Endothelial cell of umbilical vein (primary cell): ENCODE measurements around the gene HEXIM1. TPM values are rescaled to one million over a fixed set of nuclear protein-coding genes. Genes with fewer than 3 reads are reported as not detected.

ENCODE experiments used
- BruUV-seq: library from RNA; stranded (reverse); fragments of 400-500 nt; replicated peaks from 2 replicates; lab custom pipeline; 2021; lab: Mats Ljungman, UMichigan
- CTCF ChIA-PET: fragments of 300-600, 350-600 bp; sonication (Branson Sonifier 250); formaldehyde crosslinking; loops from one replicate; lab custom pipeline; 2021; ENCODE audit warnings: antibody characterized with exemption, inconsistent platforms; lab: Charles Lee
- POLR2A ChIA-PET: fragments of 300-600, 350-600 bp; sonication (Branson Sonifier 250); formaldehyde crosslinking; loops from one replicate; lab custom pipeline; 2021; ENCODE audit warnings: antibody characterized with exemption, inconsistent platforms; lab: Charles Lee
- DNase-seq: peaks from one replicate; pipeline ENCODE4 v3.0.0-alpha.2; 2011; ENCODE audit warnings: low read depth, low spot score
- FAIRE-seq: peaks from 2 replicates; lab custom pipeline; 2011; peaks lifted over from hg19 to GRCh38; lab: Jason Lieb, UNC
- H2AFZ ChIP-seq: 2 replicates; pipeline ENCODE4 v1.6.0; 2012; ENCODE audit warnings: low read depth, low read length, control low read depth, inconsistent platforms
- H3K27ac ChIP-seq: 2 replicates; pipeline ENCODE4 v1.5.1; 2011; ENCODE audit warnings: low read depth, mild to moderate bottlenecking, control low read depth, low read length, moderate library complexity; ENCODE audit not compliant: insufficient read depth
- H3K27me3 ChIP-seq, 2 experiments: 2 replicates each; pipeline versions ENCODE4 v1.6.0 to v1.6.1; 2011; ENCODE audit warnings: low read length in 2 of 2, mixed read lengths in 1 of 2; ENCODE audit not compliant: control insufficient read depth in 2 of 2, insufficient read depth in 2 of 2
- H3K36me3 ChIP-seq, 2 experiments: 2 replicates in 1 of 2; 3 replicates in 1 of 2; pipeline ENCODE4 v1.5.1; 2011; ENCODE audit warnings: low read length in 2 of 2, mild to moderate bottlenecking in 1 of 2, moderate library complexity in 1 of 2; ENCODE audit not compliant: control insufficient read depth in 2 of 2, insufficient read depth in 2 of 2; ENCODE audit errors: extremely low read depth in 1 of 2
- H3K4me1 ChIP-seq: 3 replicates; pipeline ENCODE4 v1.5.1; 2011; ENCODE audit warnings: mild to moderate bottlenecking, low read length; ENCODE audit not compliant: control insufficient read depth, insufficient read depth; ENCODE audit errors: extremely low read depth
- H3K4me2 ChIP-seq: 2 replicates; pipeline ENCODE4 v1.6.1; 2011; ENCODE audit warnings: low read length, control low read depth, mixed read lengths; ENCODE audit not compliant: insufficient read depth
- H3K4me3 ChIP-seq, 3 experiments: fragments of 200-600 bp in 1 of 3; sonication (generic), shearing (Covaris generic) in 1 of 3; replicated peaks in 1 of 3; 2 replicates each; pipeline ENCODE4 v1.5.1; 2011 to 2016; ENCODE audit warnings: control low read depth in 3 of 3, low read length in 3 of 3, mild to moderate bottlenecking in 2 of 3, inconsistent platforms in 1 of 3, low read depth in 1 of 3, moderate library complexity in 1 of 3; ENCODE audit not compliant: insufficient read depth in 1 of 3
- H3K79me2 ChIP-seq: 2 replicates; pipeline ENCODE4 v1.6.0; 2012; ENCODE audit warnings: low read length, inconsistent platforms; ENCODE audit not compliant: control insufficient read depth, insufficient read depth
- H3K9ac ChIP-seq: replicated peaks from 2 replicates; pipeline ENCODE3; 2011; ENCODE audit warnings: low read length, control low read depth; ENCODE audit not compliant: insufficient read depth; ENCODE audit errors: extremely low read depth
- H3K9me1 ChIP-seq: replicated peaks from 3 replicates; pipeline ENCODE4 v1.6.0; 2011; ENCODE audit warnings: mild to moderate bottlenecking, low read length; ENCODE audit not compliant: control insufficient read depth, insufficient read depth; ENCODE audit errors: extremely low read depth
- H3K9me3 ChIP-seq: replicated peaks from 2 replicates; pipeline ENCODE4 v1.5.1; 2012; ENCODE audit warnings: low read length, inconsistent platforms; ENCODE audit not compliant: control insufficient read depth, insufficient read depth
- H4K20me1 ChIP-seq: replicated peaks from 2 replicates; pipeline ENCODE3; 2011; ENCODE audit warnings: mild to moderate bottlenecking, low read length; ENCODE audit not compliant: control insufficient read depth, insufficient read depth; ENCODE audit errors: extremely low read depth
- FOS ChIP-seq: IDR thresholded peaks from 2 replicates; pipeline ENCODE4 v1.6.1; 2011; ENCODE audit warnings: mild to moderate bottlenecking, low read length, moderate library complexity, borderline replicate concordance; ENCODE audit not compliant: insufficient read depth
- GATA2 ChIP-seq: IDR thresholded peaks from 2 replicates; pipeline ENCODE4 v1.7.0; 2011; ENCODE audit warnings: low read depth, mild to moderate bottlenecking, moderate library complexity, mixed read lengths, low read length; ENCODE audit not compliant: insufficient read length, insufficient read depth
- JUN ChIP-seq: IDR thresholded peaks from 2 replicates; pipeline ENCODE4 v1.6.1; 2011; ENCODE audit warnings: borderline replicate concordance, low read depth; ENCODE audit not compliant: insufficient read length, insufficient read depth
- MYC ChIP-seq: IDR thresholded peaks from one replicate; pipeline ENCODE4 v1.6.1; 2011; ENCODE audit warnings: mild to moderate bottlenecking, low read depth, low read length
- POLR2A ChIP-seq: IDR thresholded peaks from 2 replicates; pipeline ENCODE4 v1.6.1; 2012; ENCODE audit warnings: low read depth, mild to moderate bottlenecking, control low read depth, low read length
- dilution Hi-C: fragments of 300-500 bp; cut with MboI; formaldehyde crosslinking; loops from one replicate; pipeline ENCODE4 v1.15.0; 2019; ENCODE audit warnings: low sequenced_read_pairs; ENCODE audit not compliant: extremely low pct_ligation_motif_present
- intact Hi-C: fragments of 100-400 bp; cut with micrococcal nuclease; formaldehyde crosslinking; loops from one replicate; pipeline ENCODE4 v1.10.0; 2022
- polyA plus RNA-seq, 4 experiments: library from polyadenylated mRNA; depleted of rRNA in 3 of 4; stranded (reverse) in 3 of 4; unstranded in 1 of 4; fragments of >200 nt; gene quantifications; 2 replicates each; pipeline versions ENCODE4 v1.2.1 to v1.2.3, GENCODE V29; 2011 to 2012; ENCODE audit warnings: missing spikeins in 1 of 4
- total RNA-seq: library from RNA; stranded (reverse); gene quantifications from 2 replicates; pipeline ENCODE4 v1.2.3, GENCODE V29; 2021
- TF ChIP-seq, protein P1 (sequence below): IDR thresholded peaks from 2 replicates; pipeline ENCODE4 v1.6.1; 2011; ENCODE audit not compliant: insufficient read depth, insufficient read length
- TF ChIP-seq, protein P2 (sequence below), 2 donors: IDR thresholded peaks; 1 replicate in 1 of 2; 2 replicates in 1 of 2; pipeline ENCODE4 v1.5.1; 2011; ENCODE audit warnings: low read length in 2 of 2, mild to moderate bottlenecking in 2 of 2, moderate library complexity in 2 of 2, control low read depth in 1 of 2, inconsistent platforms in 1 of 2, low read depth in 1 of 2; ENCODE audit not compliant: insufficient read depth in 1 of 2; ENCODE audit errors: extremely low read depth in 1 of 2

The HEXIM1 gene
- total and polyA plus RNA-seq, 2 donors (not counting 3 experiments of a cell fraction or from before 2014, with no cell fraction given): 7.0 to 20.0 TPM

DNA sequence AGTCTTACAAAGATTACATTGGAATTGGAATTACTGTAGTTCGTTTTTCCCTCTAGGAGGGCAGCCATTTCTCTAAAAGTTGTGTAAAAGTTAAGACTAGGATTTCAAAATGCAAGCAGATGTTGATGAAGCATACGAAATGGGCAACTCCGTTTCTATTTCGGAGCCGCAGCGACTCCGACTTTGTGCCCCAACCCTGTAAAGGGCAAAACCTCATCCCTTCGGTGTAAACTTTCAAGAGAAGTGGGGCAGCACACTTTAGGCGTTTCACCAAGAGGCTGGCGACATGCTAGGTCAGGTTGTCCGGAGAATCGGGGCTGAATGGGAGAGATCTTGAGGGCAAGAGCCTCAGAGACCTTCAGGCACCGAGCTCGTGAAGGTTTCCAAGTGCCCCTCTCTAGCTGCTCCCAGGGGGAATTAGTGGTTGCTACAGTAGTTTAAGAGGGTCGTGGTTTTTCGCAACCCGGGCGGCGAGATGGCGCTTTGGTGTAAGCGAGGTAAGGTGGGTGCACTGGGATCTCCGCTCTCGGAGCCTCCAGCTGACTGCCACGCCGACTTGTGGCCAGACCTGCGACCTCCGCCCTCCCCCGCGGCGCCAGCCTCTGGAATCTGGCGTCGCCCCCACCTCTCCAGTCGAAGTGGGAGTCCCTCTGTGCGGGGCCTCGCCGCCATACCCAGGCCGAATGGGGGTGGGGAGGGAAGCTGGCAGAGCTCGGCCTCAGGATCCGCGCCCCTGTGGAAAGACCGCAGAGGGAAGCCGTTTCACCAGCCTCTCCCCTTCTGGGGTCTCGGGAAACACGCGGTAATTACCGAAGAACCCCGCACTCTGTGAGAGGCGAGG is 12.4 kb downstream of the HEXIM1 start:
- no peaks in the 10 kb centered on the region for H3K27me3 ChIP-seq
- no peaks in the 10 kb centered on the region for H3K9me3 ChIP-seq
- BruUV-seq: TSS peak; percentile 79
- FAIRE-seq: no peak
- no peak overlapping the region for H2AFZ ChIP-seq
- no peaks in the 10 kb centered on the region for H3K9me1 ChIP-seq
- ChIA-PET POLR2A (interaction anchor here (0.6 to 3.1 kb wide), 6 partner anchors 11 to 211 kb away, joined by 3 to 189 read pairs (median 4); partner anchors contain the start of genes ACBD4, HEXIM1 and MAP3K14), CTCF (interaction anchor here (0.5 to 6.0 kb wide), 7 partner anchors 11 to 91 kb away, joined by 3 to 153 read pairs (median 6); partner anchors contain the start of genes ACBD4 and HEXIM1)
- peak overlapping the region; percentile 91 for H3K27ac ChIP-seq
- peak overlapping the region; percentile 98 for H3K9ac ChIP-seq
- no peaks in the 10 kb centered on the region for H4K20me1 ChIP-seq
- H3K4me2 ChIP-seq: peak overlapping the region; percentile 93
- intact Hi-C loops: loop anchor here (1.0 kb wide), 2 partner anchors 12 to 25 kb away; partner anchors contain the start of genes ACBD4 and HEXIM1
- peak; percentile 80 for DNase-seq
- dilution Hi-C loops: no loop called here
- H3K36me3 ChIP-seq: no peaks in the 10 kb centered on the region
- no peak for TF ChIP-seq GATA2
- no peak for TF ChIP-seq JUN
- TF ChIP-seq FOS: no peak
- TF ChIP-seq, protein P1, sequence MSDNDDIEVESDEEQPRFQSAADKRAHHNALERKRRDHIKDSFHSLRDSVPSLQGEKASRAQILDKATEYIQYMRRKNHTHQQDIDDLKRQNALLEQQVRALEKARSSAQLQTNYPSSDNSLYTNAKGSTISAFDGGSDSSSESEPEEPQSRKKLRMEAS: no peak
- TF ChIP-seq, protein P2, sequence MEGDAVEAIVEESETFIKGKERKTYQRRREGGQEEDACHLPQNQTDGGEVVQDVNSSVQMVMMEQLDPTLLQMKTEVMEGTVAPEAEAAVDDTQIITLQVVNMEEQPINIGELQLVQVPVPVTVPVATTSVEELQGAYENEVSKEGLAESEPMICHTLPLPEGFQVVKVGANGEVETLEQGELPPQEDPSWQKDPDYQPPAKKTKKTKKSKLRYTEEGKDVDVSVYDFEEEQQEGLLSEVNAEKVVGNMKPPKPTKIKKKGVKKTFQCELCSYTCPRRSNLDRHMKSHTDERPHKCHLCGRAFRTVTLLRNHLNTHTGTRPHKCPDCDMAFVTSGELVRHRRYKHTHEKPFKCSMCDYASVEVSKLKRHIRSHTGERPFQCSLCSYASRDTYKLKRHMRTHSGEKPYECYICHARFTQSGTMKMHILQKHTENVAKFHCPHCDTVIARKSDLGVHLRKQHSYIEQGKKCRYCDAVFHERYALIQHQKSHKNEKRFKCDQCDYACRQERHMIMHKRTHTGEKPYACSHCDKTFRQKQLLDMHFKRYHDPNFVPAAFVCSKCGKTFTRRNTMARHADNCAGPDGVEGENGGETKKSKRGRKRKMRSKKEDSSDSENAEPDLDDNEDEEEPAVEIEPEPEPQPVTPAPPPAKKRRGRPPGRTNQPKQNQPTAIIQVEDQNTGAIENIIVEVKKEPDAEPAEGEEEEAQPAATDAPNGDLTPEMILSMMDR (IDR thresholded peaks at IDR 0.05; ENCODE audit: extremely low read depth in 1 of 2, insufficient read depth in 1 of 2, low read depth in 1 of 2, low read length in 2 of 2): no peak
- peak; percentile 62 for TF ChIP-seq POLR2A
- TF ChIP-seq MYC: no peak
- H3K4me1 ChIP-seq: peaks cover 28% of the 10 kb centered on the region
- peaks cover 21% of the 10 kb centered on the region for H3K79me2 ChIP-seq
- H3K4me3 ChIP-seq: peak overlapping the region; percentile 60 to 92 (median 80)
